Neuronal stem cell (in vitro differentiated cells): ENCODE results near the gene THSD7A.

ENCODE experiments used
- DNase-seq: peaks from one replicate; pipeline ENCODE4 v3.0.0-alpha.2; 2013; ENCODE audit warnings: low spot score
- H2AFZ ChIP-seq: one replicate; pipeline ENCODE4 v1.6.1; 2013; ENCODE audit warnings: mild to moderate bottlenecking, low read length, inconsistent platforms
- H2AK5ac ChIP-seq: 2 replicates; pipeline ENCODE4 v1.6.1; 2013; ENCODE audit warnings: low read depth, mild to moderate bottlenecking, inconsistent platforms, low read length, moderate library complexity, mixed read lengths
- H2BK120ac ChIP-seq: 2 replicates; pipeline ENCODE4 v1.6.1; 2013; ENCODE audit warnings: low read depth, mild to moderate bottlenecking, inconsistent platforms, low read length, moderate library complexity, mixed read lengths
- H2BK12ac ChIP-seq: one replicate; pipeline ENCODE4 v1.6.1; 2013; ENCODE audit warnings: low read length, inconsistent platforms
- H2BK15ac ChIP-seq: 2 replicates; pipeline ENCODE4 v1.6.1; 2013; ENCODE audit warnings: mild to moderate bottlenecking, low read length, inconsistent platforms, mixed read lengths
- H2BK5ac ChIP-seq: one replicate; pipeline ENCODE4 v1.6.1; 2013; ENCODE audit warnings: inconsistent platforms, mild to moderate bottlenecking, low read length, moderate library complexity
- H3K14ac ChIP-seq: one replicate; pipeline ENCODE4 v1.6.1; 2013; ENCODE audit warnings: low read length, inconsistent platforms
- H3K18ac ChIP-seq: 2 replicates; pipeline ENCODE4 v1.6.1; 2013; ENCODE audit warnings: low read length, inconsistent platforms
- H3K23ac ChIP-seq: 2 replicates; pipeline ENCODE4 v1.6.1; 2013; ENCODE audit warnings: low read depth, mild to moderate bottlenecking, mixed read lengths, low read length, inconsistent platforms; ENCODE audit not compliant: poor library complexity
- H3K27ac ChIP-seq: replicated peaks from 3 replicates; pipeline ENCODE4 v1.5.1; 2013; ENCODE audit warnings: low read length, inconsistent platforms
- H3K27me3 ChIP-seq, 3 experiments: 2 replicates each; pipeline ENCODE4 v1.6.1; 2013; ENCODE audit warnings: low read length in 3 of 3, mild to moderate bottlenecking in 2 of 3, inconsistent platforms in 1 of 3, low read depth in 1 of 3, mixed read lengths in 1 of 3, moderate library complexity in 1 of 3; ENCODE audit not compliant: control insufficient read depth in 3 of 3, insufficient read depth in 3 of 3
- H3K36me3 ChIP-seq, 2 donors: replicated peaks in 1 of 2; 2 replicates each; pipeline ENCODE4 v1.6.1; 2013; ENCODE audit warnings: low read length in 2 of 2; ENCODE audit not compliant: control insufficient read depth in 2 of 2, insufficient read depth in 2 of 2
- H3K4ac ChIP-seq: 2 replicates; pipeline ENCODE4 v1.6.1; 2013; ENCODE audit warnings: inconsistent platforms, mild to moderate bottlenecking, low read length, moderate library complexity
- H3K4me1 ChIP-seq, 2 donors: 1 replicate in 1 of 2; 2 replicates in 1 of 2; pipeline ENCODE4 v1.6.1; 2013; ENCODE audit warnings: low read length in 2 of 2, low read depth in 1 of 2; ENCODE audit not compliant: control insufficient read depth in 2 of 2, insufficient read depth in 1 of 2
- H3K4me2 ChIP-seq: one replicate; pipeline ENCODE4 v1.6.1; 2013; ENCODE audit warnings: mild to moderate bottlenecking, low read length, inconsistent platforms; ENCODE audit not compliant: insufficient read depth, poor library complexity, severe bottlenecking
- H3K4me3 ChIP-seq, 2 donors: 2 replicates each; pipeline ENCODE4 v1.5.1; 2013; ENCODE audit warnings: low read length in 2 of 2, mild to moderate bottlenecking in 2 of 2, inconsistent platforms in 1 of 2, moderate library complexity in 1 of 2
- H3K79me1 ChIP-seq: one replicate; pipeline ENCODE4 v1.6.1; 2013; ENCODE audit warnings: low read depth, mild to moderate bottlenecking, inconsistent platforms, low read length, moderate library complexity
- H3K9ac ChIP-seq: one replicate; pipeline ENCODE4 v1.6.1; 2013; ENCODE audit warnings: mild to moderate bottlenecking, low read depth, low read length, inconsistent platforms; ENCODE audit not compliant: poor library complexity
- H3K9me3 ChIP-seq, 2 donors: replicated peaks in 1 of 2; 2 replicates each; pipeline versions ENCODE3 to v1.6.1; 2013; ENCODE audit warnings: low read length in 2 of 2, mild to moderate bottlenecking in 2 of 2, inconsistent platforms in 1 of 2, low read depth in 1 of 2, mixed read lengths in 1 of 2, moderate library complexity in 1 of 2; ENCODE audit not compliant: control insufficient read depth in 2 of 2, insufficient read depth in 1 of 2
- H4K8ac ChIP-seq: one replicate; pipeline ENCODE4 v1.6.1; 2013; ENCODE audit warnings: low read depth, mild to moderate bottlenecking, inconsistent platforms, low read length, moderate library complexity
- H4K91ac ChIP-seq: one replicate; pipeline ENCODE4 v1.6.1; 2013; ENCODE audit warnings: low read length, low read depth, mild to moderate bottlenecking, inconsistent platforms; ENCODE audit not compliant: poor library complexity
- WGBS, 2 donors: extraction: QIAGEN DNeasy Blood & Tissue Kit; methylation state at CpG; one replicate each; pipeline ENCODE4 v1.1.7; 2013; ENCODE audit warnings: missing lambda C conversion rate in 2 of 2, mixed read lengths in 1 of 2; ENCODE audit not compliant: insufficient read length in 2 of 2, insufficient replicate concordance in 1 of 2; ENCODE audit errors: extremely low coverage in 2 of 2; 5-methylcytosine and 5-hydroxymethylcytosine counted together

Gene THSD7A

DNA sequence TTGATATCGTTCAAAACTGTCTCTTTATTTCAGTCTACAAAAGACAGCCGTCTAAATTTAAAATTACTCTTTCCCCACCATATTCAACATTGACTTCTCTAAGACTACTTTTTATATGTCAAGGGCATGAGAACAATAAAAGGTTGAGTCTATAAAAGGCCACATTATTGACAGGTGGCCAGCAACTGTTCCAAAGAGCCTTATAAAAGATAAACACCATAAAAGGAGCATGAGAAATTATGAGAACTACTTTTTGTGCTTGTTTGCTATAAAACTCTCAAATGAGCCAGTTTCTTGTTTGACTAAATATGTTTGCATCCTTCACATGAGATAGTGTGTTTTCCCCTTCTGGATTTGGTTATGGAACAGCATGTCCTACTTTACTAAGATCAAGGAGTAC is 189.2 kb downstream of the THSD7A start:
- Histone ChIP-seq H3K27ac (no peak overlapping the region), H2BK15ac (no peak overlapping the region), H2AK5ac (no peak overlapping the region), H2AFZ (no peak overlapping the region), H3K9ac (no peak overlapping the region), H2BK5ac (no peak overlapping the region), H3K23ac (no peak overlapping the region), H4K91ac (no peak overlapping the region), H2BK120ac (no peak overlapping the region), H3K79me1 (no peaks in the 10 kb centered on the region), H3K18ac (no peak overlapping the region), H3K27me3 (no peaks in the 10 kb centered on the region), H4K8ac (no peak overlapping the region), H2BK12ac (no peak overlapping the region), H3K4ac (no peak overlapping the region), H3K4me2 (no peak overlapping the region), H3K9me3 (no peaks in the 10 kb centered on the region), H3K14ac (no peak overlapping the region), H3K4me3 (no peak overlapping the region), H3K36me3 (no peaks in the 10 kb centered on the region), H3K4me1 (peaks cover 0 to 2% of the 10 kb centered on the region in 2 donors)
- 100% methylated on average over 1 of the region's 2 CpGs; no CpG with 5 or more reads in 1 of the 2 donors for WGBS, 2 donors
- no peak for DNase-seq

DNA sequence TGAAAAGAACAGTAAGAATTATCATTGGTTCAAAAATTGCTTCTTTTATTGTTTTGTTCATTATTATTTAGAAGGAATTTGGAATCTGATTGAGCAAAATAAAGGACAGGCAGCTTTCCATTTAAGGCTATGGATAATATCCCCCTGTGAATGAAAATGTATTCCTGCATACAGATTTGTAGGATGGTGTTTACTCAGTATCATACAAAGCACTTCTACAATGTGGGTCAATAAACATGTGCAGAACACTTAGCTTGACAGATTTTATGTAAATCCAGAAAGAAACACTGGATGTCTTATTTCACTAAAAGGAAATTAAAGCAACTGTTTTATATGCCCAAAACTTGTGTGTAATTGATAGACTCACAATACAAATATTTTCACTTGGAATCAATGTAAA is 189.7 kb downstream of the THSD7A start:
- H3K18ac ChIP-seq, result no peak overlapping the region
- H3K27me3 ChIP-seq, result no peaks in the 10 kb centered on the region
- no peak overlapping the region for H3K23ac ChIP-seq
- no peak overlapping the region for H3K9ac ChIP-seq
- peaks cover 0 to 2% of the 10 kb centered on the region in 2 donors for H3K4me1 ChIP-seq
- no peak overlapping the region for H3K4ac ChIP-seq
- no peaks in the 10 kb centered on the region for H3K36me3 ChIP-seq
- H2BK12ac ChIP-seq, result no peak overlapping the region
- H4K91ac ChIP-seq, result no peak overlapping the region
- no peak for DNase-seq
- no peak overlapping the region for H2BK120ac ChIP-seq
- no peak overlapping the region for H3K27ac ChIP-seq
- H3K4me3 ChIP-seq, result no peak overlapping the region
- no peak overlapping the region for H2AFZ ChIP-seq
- no peak overlapping the region for H2BK15ac ChIP-seq
- no peak overlapping the region for H3K14ac ChIP-seq
- H2BK5ac ChIP-seq, result no peak overlapping the region
- no peak overlapping the region for H2AK5ac ChIP-seq
- no peak overlapping the region for H4K8ac ChIP-seq
- no peaks in the 10 kb centered on the region for H3K79me1 ChIP-seq
- H3K4me2 ChIP-seq, result no peak overlapping the region
- no peaks in the 10 kb centered on the region for H3K9me3 ChIP-seq

DNA sequence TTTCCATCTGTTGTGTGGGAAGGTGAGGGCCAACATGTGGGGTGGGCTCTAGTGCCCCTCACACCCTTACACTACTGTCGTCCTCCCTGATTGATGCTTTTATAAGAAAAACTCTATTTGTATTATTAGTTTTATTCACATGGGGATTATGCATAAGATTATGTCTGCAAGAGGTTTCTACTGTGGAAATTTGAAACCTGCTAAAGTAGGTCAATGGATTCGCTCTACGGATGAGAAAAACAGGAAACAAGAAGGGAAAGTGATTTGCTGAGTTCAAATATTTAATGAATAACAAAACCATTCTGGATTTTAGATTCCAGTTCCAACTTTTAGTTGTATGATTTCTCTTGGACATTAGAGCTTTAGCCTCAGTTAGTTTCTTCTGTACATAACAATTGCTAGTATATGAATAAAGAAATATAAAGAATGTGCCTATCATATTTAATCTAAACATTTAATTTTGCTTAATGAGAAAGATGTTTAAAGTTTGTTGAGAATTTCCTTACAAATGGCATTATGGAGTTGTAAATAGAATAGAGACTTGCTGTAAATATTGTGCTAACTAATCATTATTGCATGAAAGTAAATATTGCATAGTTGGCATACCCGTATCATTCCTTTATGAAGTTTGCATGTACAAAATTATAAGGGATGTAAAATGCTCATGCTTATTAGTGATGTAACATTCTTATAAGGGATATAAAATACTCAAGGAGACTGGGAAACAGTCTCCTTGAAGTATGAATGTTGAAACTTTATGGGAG is 193.8 kb downstream of the THSD7A start:
- Histone ChIP-seq H3K18ac (no peak overlapping the region), H3K4ac (no peak overlapping the region), H3K27ac (no peak overlapping the region), H3K23ac (no peak overlapping the region), H2AFZ (no peak overlapping the region), H4K8ac (no peak overlapping the region), H2BK120ac (no peak overlapping the region), H3K36me3 (no peaks in the 10 kb centered on the region), H3K4me1 (peaks cover 0 to 5% of the 10 kb centered on the region in 2 donors), H4K91ac (no peak overlapping the region), H2BK12ac (no peak overlapping the region), H3K4me3 (no peak overlapping the region), H2BK5ac (no peak overlapping the region), H3K79me1 (no peaks in the 10 kb centered on the region), H3K9me3 (no peaks in the 10 kb centered on the region), H3K27me3 (no peaks in the 10 kb centered on the region), H3K14ac (no peak overlapping the region), H3K9ac (no peak overlapping the region), H3K4me2 (no peak overlapping the region), H2BK15ac (no peak overlapping the region), H2AK5ac (no peak overlapping the region)
- WGBS, 2 donors, result no CpG with 5 or more reads among the region's 4 CpGs
- no peak for DNase-seq

GRCh38 chr7:11636274-11636673 is 195.7 kb downstream of the THSD7A start:
- Histone ChIP-seq H3K9me3 (no peaks in the 10 kb centered on the region), H3K79me1 (no peaks in the 10 kb centered on the region), H3K27ac (no peak overlapping the region), H2BK5ac (no peak overlapping the region), H3K36me3 (no peaks in the 10 kb centered on the region), H3K14ac (no peak overlapping the region), H2BK12ac (peak overlapping the region; percentile 84), H4K91ac (no peak overlapping the region), H3K23ac (no peak overlapping the region), H3K27me3 (no peaks in the 10 kb centered on the region), H2AK5ac (no peak overlapping the region), H2AFZ (no peak overlapping the region), H3K4me1 (peaks cover 0 to 5% of the 10 kb centered on the region in 2 donors), H3K9ac (no peak overlapping the region), H4K8ac (no peak overlapping the region), H2BK120ac (no peak overlapping the region), H2BK15ac (peak overlapping the region; percentile 49), H3K18ac (peak overlapping the region; percentile 48), H3K4ac (peak overlapping the region; percentile 23), H3K4me3 (no peak overlapping the region), H3K4me2 (no peak overlapping the region)
- WGBS, 2 donors, result no CpG with 5 or more reads among the region's 19 CpGs
- DNase-seq, result no peak
